ENCODE data around the gene OR1Q1. TPM values are rescaled to one million over a fixed set of nuclear protein-coding genes. Genes with fewer than 3 reads are reported as not detected.

The OR1Q1 gene
- total and polyA plus RNA-seq, 2 experiments from 2014 or later, result not detected

GRCh38 chr9:122657527-122657926, 43.0 kb downstream of the OR1Q1 start, which contains the start of gene OR1B1:
Gene OR1B1 (minus strand): TSS chr9:122657627.
- no peak within 1 kb of the TSS for H3K4me3 ChIP-seq
- H3K79me2 ChIP-seq, result no peaks in the 10 kb centered on the region
- H3K27me3 ChIP-seq, result no peaks in the 10 kb centered on the region
- H3K36me3 ChIP-seq (replicated peaks; ENCODE audit: insufficient read depth, low read depth), result no peaks in the 10 kb centered on the region
- no peaks in the 10 kb centered on the region for H3K9me2 ChIP-seq (replicated peaks; ENCODE audit: insufficient read depth)
- TF ChIP-seq CTCF (IDR thresholded peaks at IDR 0.05; ENCODE audit: poor library complexity) (no peak), EZH2 (IDR thresholded peaks at IDR 0.05; ENCODE audit: borderline replicate concordance) (no peak), EZH2phosphoT487 (IDR thresholded peaks at IDR 0.05; ENCODE audit: low read depth, severe bottlenecking, unreplicated experiment) (no peak)
- no peaks in the 10 kb centered on the region for H3K9me3 ChIP-seq (ENCODE audit: low read depth)
- no peaks in the 10 kb centered on the region for H3K4me1 ChIP-seq (ENCODE audit: insufficient read depth)
- no peak within 1 kb of the TSS for H3K27ac ChIP-seq
- no peak within 1 kb of the TSS for H2AFZ ChIP-seq
- 90% methylated on average over 3 of the region's 3 CpGs for WGBS (ENCODE audit: low lambda C conversion rate, missing lambda C conversion rate)
- no peak within 1 kb of the TSS for H3K4me2 ChIP-seq
- H4K20me1 ChIP-seq (ENCODE audit: insufficient read depth, poor library complexity, severe bottlenecking), result no peaks in the 10 kb centered on the region
- no peak for DNase-seq (ENCODE audit: low spot score)

- no peak for DNase-seq (ENCODE audit: low spot score)
- WGBS (ENCODE audit: low lambda C conversion rate, missing lambda C conversion rate), result 31% methylated on average over 2 of the region's 2 CpGs
Observed at GRCh38 chr9:122661416-122661815, 46.9 kb downstream of the OR1Q1 start, which contains the start of gene OR1L1. Gene OR1L1 (plus strand): TSS chr9:122661716. CDS start chr9:122661716, 0 bp downstream.

More at GRCh38 chr9:122661416-122661815, 46.9 kb downstream of the OR1Q1 start, which contains the start of gene OR1L1:
- Histone ChIP-seq H4K20me1 (ENCODE audit: insufficient read depth, poor library complexity, severe bottlenecking) (no peaks in the 10 kb centered on the region), H3K4me2 (no peak within 1 kb of the TSS), H3K27ac (no peak within 1 kb of the TSS), H3K79me2 (no peaks in the 10 kb centered on the region), H3K27me3 (no peaks in the 10 kb centered on the region), H2AFZ (no peak within 1 kb of the TSS), H3K9me3 (ENCODE audit: low read depth) (no peaks in the 10 kb centered on the region), H3K9me2 (replicated peaks; ENCODE audit: insufficient read depth) (no peaks in the 10 kb centered on the region), H3K4me1 (ENCODE audit: insufficient read depth) (no peaks in the 10 kb centered on the region), H3K4me3 (no peak within 1 kb of the TSS), H3K36me3 (replicated peaks; ENCODE audit: insufficient read depth, low read depth) (no peaks in the 10 kb centered on the region)
- no peak for TF ChIP-seq EZH2phosphoT487 (IDR thresholded peaks at IDR 0.05; ENCODE audit: low read depth, severe bottlenecking, unreplicated experiment)
- no peak for TF ChIP-seq CTCF (IDR thresholded peaks at IDR 0.05; ENCODE audit: poor library complexity)
- no peak for TF ChIP-seq EZH2 (IDR thresholded peaks at IDR 0.05; ENCODE audit: borderline replicate concordance)

Other genes with a start within 250 kb of the OR1Q1 start
- gene PTGS1, start 243.7 kb upstream of the OR1Q1 start, total RNA-seq, result 4.2 and 5.4 TPM in 2 replicates
- gene PTGS1, start 243.7 kb upstream of the OR1Q1 start, polyA plus RNA-seq, result 7.3 and 11.1 TPM in 2 replicates
- gene OR1J1, start 136.8 kb upstream of the OR1Q1 start, total RNA-seq, result not detected in 2 replicates
- gene OR1J1, start 136.8 kb upstream of the OR1Q1 start, polyA plus RNA-seq, result not detected in 2 replicates
- not detected in 2 replicates for gene OR1J2, start 103.9 kb upstream of the OR1Q1 start, total RNA-seq
- gene OR1J2, start 103.9 kb upstream of the OR1Q1 start, polyA plus RNA-seq, result not detected in 2 replicates
- not detected in 2 replicates for gene OR1J4, start 95.6 kb upstream of the OR1Q1 start, total RNA-seq
- gene OR1J4, start 95.6 kb upstream of the OR1Q1 start, polyA plus RNA-seq, result not detected in 2 replicates
- not detected in 2 replicates for gene OR1N1, start 87.4 kb upstream of the OR1Q1 start, total RNA-seq
- not detected in 2 replicates for gene OR1N1, start 87.4 kb upstream of the OR1Q1 start, polyA plus RNA-seq
- gene OR1N2, start 61.6 kb upstream of the OR1Q1 start, total RNA-seq, result not detected in 2 replicates
- not detected in 2 replicates for gene OR1N2, start 61.6 kb upstream of the OR1Q1 start, polyA plus RNA-seq
- gene OR1L8, start 31.4 kb upstream of the OR1Q1 start, total RNA-seq, result not detected in 2 replicates
- not detected in 2 replicates for gene OR1L8, start 31.4 kb upstream of the OR1Q1 start, polyA plus RNA-seq
- not detected in 2 replicates for gene OR1B1, start 42.9 kb downstream of the OR1Q1 start, total RNA-seq
- gene OR1B1, start 42.9 kb downstream of the OR1Q1 start, polyA plus RNA-seq, result not detected in 2 replicates
- not detected in 2 replicates for gene OR1L1, start 47.0 kb downstream of the OR1Q1 start, total RNA-seq
- not detected in 2 replicates for gene OR1L1, start 47.0 kb downstream of the OR1Q1 start, polyA plus RNA-seq
- gene OR1L3, start 60.4 kb downstream of the OR1Q1 start, total RNA-seq, result not detected in 2 replicates
- gene OR1L3, start 60.4 kb downstream of the OR1Q1 start, polyA plus RNA-seq, result not detected in 2 replicates
- gene OR1L4, start 109.3 kb downstream of the OR1Q1 start, total RNA-seq, result not detected in 2 replicates
- gene OR1L4, start 109.3 kb downstream of the OR1Q1 start, polyA plus RNA-seq, result not detected in 2 replicates
- gene OR1L6, start 127.6 kb downstream of the OR1Q1 start, total RNA-seq, result not detected in 2 replicates
- not detected in 2 replicates for gene OR1L6, start 127.6 kb downstream of the OR1Q1 start, polyA plus RNA-seq
- gene OR5C1, start 174.2 kb downstream of the OR1Q1 start, total RNA-seq, result not detected in 2 replicates
- not detected in 2 replicates for gene OR5C1, start 174.2 kb downstream of the OR1Q1 start, polyA plus RNA-seq
- not detected in 2 replicates for gene OR1K1, start 185.4 kb downstream of the OR1Q1 start, total RNA-seq
- gene OR1K1, start 185.4 kb downstream of the OR1Q1 start, polyA plus RNA-seq, result not detected in 2 replicates
- 24.8 and 28.1 TPM in 2 replicates for gene PDCL, start 213.8 kb downstream of the OR1Q1 start, total RNA-seq
- gene PDCL, start 213.8 kb downstream of the OR1Q1 start, polyA plus RNA-seq, result 11.8 and 16.1 TPM in 2 replicates